ENCODE measurements around the gene TEX48.

GRCh38 chr9:114731701-114732100 is 49.7 kb upstream of the TEX48 start:
- TF ChIP-seq EZH2 (IDR thresholded peaks at IDR 0.05; ENCODE audit: low read length, missing control alignments) (no peak), CTCF (conservative IDR thresholded peaks at IDR 0.05 in 1 of 2, IDR thresholded peaks at IDR 0.05 in 1 of 2; ENCODE audit: low read depth in 1 of 2, low read length in 2 of 2) (no peak)

All from fibroblast of lung (primary cell).